HepG2 (cell line): ENCODE results near the gene MPG. TPM values are rescaled to one million over a fixed set of nuclear protein-coding genes. Genes with fewer than 3 reads are reported as not detected.

ENCODE experiments used
- CBX2 ChIP-seq, 2 experiments: fragments of 200-600 bp in 1 of 2; sonication (generic); formaldehyde crosslinking in 1 of 2; IDR thresholded peaks; 2 replicates each; pipeline versions ENCODE4 v1.7.0 to v1.8.1; 2018 to 2022; ENCODE audit warnings: low read depth in 2 of 2, low read length in 1 of 2, mild to moderate bottlenecking in 1 of 2, missing genetic modification reagents in 1 of 2
- FOXK1 ChIP-seq: sonication (generic); formaldehyde crosslinking; IDR thresholded peaks from 2 replicates; pipeline ENCODE4 v1.4.0; 2020; ENCODE audit warnings: low read depth, missing genetic modification reagents, borderline replicate concordance
- HIVEP1 ChIP-seq: sonication (generic); formaldehyde crosslinking; IDR thresholded peaks from 2 replicates; pipeline ENCODE4 v1.4.0; 2020; ENCODE audit warnings: mild to moderate bottlenecking, missing genetic modification reagents
- HNF4G ChIP-seq, 2 experiments: sonication (generic) in 1 of 2; formaldehyde crosslinking in 1 of 2; IDR thresholded peaks; 2 replicates each; pipeline versions ENCODE4 v1.4.0 to v1.6.1; 2011 to 2020; ENCODE audit warnings: borderline replicate concordance in 2 of 2, low read depth in 2 of 2, mild to moderate bottlenecking in 2 of 2, low read length in 1 of 2, missing genetic modification reagents in 1 of 2, moderate library complexity in 1 of 2
- NFIB ChIP-seq: sonication (generic); formaldehyde crosslinking; IDR thresholded peaks from 2 replicates; pipeline ENCODE4 v1.9.0; 2021; ENCODE audit warnings: missing genetic modification reagents, mild to moderate bottlenecking, borderline replicate concordance
- POLR2A ChIP-seq, 2 experiments: IDR thresholded peaks; 2 replicates each; pipeline ENCODE4 v1.6.1; 2011; ENCODE audit warnings: low read depth in 2 of 2, low read length in 2 of 2, mild to moderate bottlenecking in 1 of 2, moderate library complexity in 1 of 2; ENCODE audit not compliant: insufficient read depth in 1 of 2
- RFX3 ChIP-seq: IDR thresholded peaks from 2 replicates; pipeline ENCODE4 v1.6.1; 2016; ENCODE audit warnings: missing biosample characterization, missing genetic modification reagents
- ZBTB1 ChIP-seq: sonication (generic); formaldehyde crosslinking; IDR thresholded peaks from 2 replicates; pipeline ENCODE4 v1.4.0; 2020; ENCODE audit warnings: missing genetic modification reagents, borderline replicate concordance
- ZFP1 ChIP-seq: IDR thresholded peaks from 2 replicates; pipeline ENCODE4 v1.6.1; 2016
- ZFP62 ChIP-seq: sonication (generic); formaldehyde crosslinking; IDR thresholded peaks from 2 replicates; pipeline ENCODE4 v1.4.0; 2020; ENCODE audit warnings: missing genetic modification reagents
- ZNF431 ChIP-seq: sonication (generic); formaldehyde crosslinking; IDR thresholded peaks from 2 replicates; pipeline ENCODE4 v1.9.0; 2022; ENCODE audit warnings: missing genetic modification reagents, low read depth, mild to moderate bottlenecking, borderline replicate concordance
- ZNF432 ChIP-seq: sonication (generic); formaldehyde crosslinking; IDR thresholded peaks from 2 replicates; pipeline ENCODE4 v1.5.0; 2020; ENCODE audit warnings: missing genetic modification reagents, mild to moderate bottlenecking, borderline replicate concordance
- ZNF549 ChIP-seq: sonication (generic); formaldehyde crosslinking; IDR thresholded peaks from 2 replicates; pipeline ENCODE4 v1.5.0; 2020; ENCODE audit warnings: missing genetic modification reagents
- ZNF737 ChIP-seq: sonication (generic); formaldehyde crosslinking; IDR thresholded peaks from 2 replicates; pipeline ENCODE4 v1.5.0; 2020; ENCODE audit warnings: missing genetic modification reagents, mild to moderate bottlenecking, borderline replicate concordance
- ZNF788 ChIP-seq: sonication (generic); formaldehyde crosslinking; IDR thresholded peaks from 2 replicates; pipeline ENCODE4 v1.5.0; 2020; ENCODE audit warnings: mild to moderate bottlenecking, missing genetic modification reagents, borderline replicate concordance
- ZSCAN22 ChIP-seq: sonication (generic); formaldehyde crosslinking; IDR thresholded peaks from 2 replicates; pipeline ENCODE4 v1.4.0; 2020; ENCODE audit warnings: mild to moderate bottlenecking, missing genetic modification reagents
- polyA plus RNA-seq, 8 experiments: library from polyadenylated mRNA; depleted of rRNA in 3 of 8; stranded (reverse) in 7 of 8; unstranded in 1 of 8; fragments of >200 nt; fragmentation: Illumina TruSeq in 4 of 8; extraction: Trizol in 4 of 8; gene quantifications; 2 replicates each; pipeline versions ENCODE4 v1.2.1 to v1.2.3, GENCODE V29; 2011 to 2016; ENCODE audit warnings: low read depth in 4 of 8, missing spikeins in 1 of 8, mixed read lengths in 1 of 8; ENCODE audit not compliant: insufficient read depth in 1 of 8
- total RNA-seq, 5 experiments: library from RNA; depleted of rRNA; stranded (reverse); fragments of >200 nt; fragmentation: Illumina TruSeq; extraction: Trizol; gene quantifications; 2 replicates each; pipeline ENCODE4 v1.2.3, GENCODE V29; 2016; ENCODE audit warnings: low read depth in 1 of 5
- TF ChIP-seq, protein P1 (sequence below): sonication (generic); formaldehyde crosslinking; conservative IDR thresholded peaks from 2 replicates; pipeline ENCODE4 v1.8.0; 2022; ENCODE audit warnings: missing genetic modification reagents
- TF ChIP-seq, protein P2 (sequence below), 2 experiments: sonication (generic) in 1 of 2; formaldehyde crosslinking in 1 of 2; IDR thresholded peaks; 2 replicates each; pipeline versions ENCODE4 v1.5.1 to v1.6.1; 2011 to 2020; ENCODE audit warnings: borderline replicate concordance in 1 of 2, low read depth in 1 of 2, low read length in 1 of 2, mild to moderate bottlenecking in 1 of 2, missing genetic modification reagents in 1 of 2, moderate library complexity in 1 of 2
- TF ChIP-seq, protein P3 (sequence below): sonication (generic); formaldehyde crosslinking; IDR thresholded peaks from 2 replicates; pipeline ENCODE4 v1.9.0; 2021; ENCODE audit warnings: missing genetic modification reagents, mild to moderate bottlenecking, borderline replicate concordance
- TF ChIP-seq, protein P4 (sequence below): sonication (generic); formaldehyde crosslinking; IDR thresholded peaks from 2 replicates; pipeline ENCODE4 v1.5.1; 2020; ENCODE audit warnings: mild to moderate bottlenecking, missing genetic modification reagents, borderline replicate concordance

MPG gene
- total and polyA plus RNA-seq, 2 of the 13 experiments (the other 11 are each of a cell fraction or from before 2014, with no cell fraction given) = 59.1 to 62.5 TPM

DNA sequence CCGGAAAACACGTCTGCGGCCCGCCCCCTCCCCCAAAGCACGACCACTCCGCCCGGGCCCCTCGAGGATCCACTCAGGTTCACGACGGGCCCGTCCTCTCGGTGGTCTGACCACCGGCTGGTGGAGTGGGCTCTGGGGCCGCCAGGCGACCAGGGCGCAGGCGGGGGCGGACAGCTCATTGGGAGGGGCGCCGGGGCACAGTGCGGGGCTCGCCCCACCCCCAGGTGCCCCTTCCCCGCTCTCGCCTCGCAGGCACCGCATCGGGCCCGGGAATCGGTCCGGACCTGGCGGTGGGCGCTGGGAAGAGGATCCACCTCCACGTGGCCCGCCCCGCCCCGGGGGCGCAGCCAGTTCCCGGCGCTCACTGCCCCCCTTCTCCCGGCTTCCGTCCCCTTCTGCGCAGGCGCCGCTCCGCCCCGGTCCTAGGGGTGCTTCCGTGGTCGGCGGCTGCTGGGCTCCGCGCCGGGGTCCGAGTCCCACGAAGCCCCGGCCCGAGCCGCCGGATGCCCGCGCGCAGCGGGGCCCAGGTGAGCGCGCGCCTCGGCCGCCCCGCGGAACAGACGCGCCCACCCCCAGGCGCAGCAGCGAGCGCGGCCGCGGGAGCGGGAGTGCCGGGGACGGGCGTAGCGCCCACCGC lies at the start of gene MPG (continued):
- TF ChIP-seq ZFP62 (CRISPR knock-in tag) (no peak), FOXK1 (0 out of 2 replicates have a peak, but pooled peaks have one; percentile 13), CBX2 (IDR thresholded peaks at IDR 0.05; ENCODE audit: low read depth, low read length) (no peak), CBX2 (CRISPR knock-in tag; IDR thresholded peaks at IDR 0.05; ENCODE audit: low read depth) (no peak), ZNF788 (CRISPR knock-in tag) (no peak), ZSCAN22 (no peak), ZFP1 (no peak), ZBTB1 (no peak), ZNF737 (CRISPR knock-in tag) (no peak), NFIB (no peak), HIVEP1 (CRISPR knock-in tag) (no peak), RFX3 (CRISPR knock-in tag) (no peak), POLR2A (IDR thresholded peaks at IDR 0.05; ENCODE audit: insufficient read depth in 1 of 2, low read depth in 2 of 2, low read length in 2 of 2) (peak in 1 of 2 experiments; percentile 47; a peak in 2 of 4 replicates), ZNF431 (CRISPR knock-in tag) (no peak; the same call in 1 of the 2 replicates), HNF4G (IDR thresholded peaks at IDR 0.05; ENCODE audit: borderline replicate concordance, low read depth, low read length) (no peak), HNF4G (CRISPR knock-in tag; IDR thresholded peaks at IDR 0.05; ENCODE audit: borderline replicate concordance, low read depth) (no peak), ZNF432 (no peak), ZNF549 (CRISPR knock-in tag) (no peak)
- TF ChIP-seq, protein P1, sequence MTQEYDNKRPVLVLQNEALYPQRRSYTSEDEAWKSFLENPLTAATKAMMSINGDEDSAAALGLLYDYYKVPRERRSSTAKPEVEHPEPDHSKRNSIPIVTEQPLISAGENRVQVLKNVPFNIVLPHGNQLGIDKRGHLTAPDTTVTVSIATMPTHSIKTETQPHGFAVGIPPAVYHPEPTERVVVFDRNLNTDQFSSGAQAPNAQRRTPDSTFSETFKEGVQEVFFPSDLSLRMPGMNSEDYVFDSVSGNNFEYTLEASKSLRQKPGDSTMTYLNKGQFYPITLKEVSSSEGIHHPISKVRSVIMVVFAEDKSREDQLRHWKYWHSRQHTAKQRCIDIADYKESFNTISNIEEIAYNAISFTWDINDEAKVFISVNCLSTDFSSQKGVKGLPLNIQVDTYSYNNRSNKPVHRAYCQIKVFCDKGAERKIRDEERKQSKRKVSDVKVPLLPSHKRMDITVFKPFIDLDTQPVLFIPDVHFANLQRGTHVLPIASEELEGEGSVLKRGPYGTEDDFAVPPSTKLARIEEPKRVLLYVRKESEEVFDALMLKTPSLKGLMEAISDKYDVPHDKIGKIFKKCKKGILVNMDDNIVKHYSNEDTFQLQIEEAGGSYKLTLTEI (CRISPR knock-in tag) = no peak
- TF ChIP-seq, protein P2, sequence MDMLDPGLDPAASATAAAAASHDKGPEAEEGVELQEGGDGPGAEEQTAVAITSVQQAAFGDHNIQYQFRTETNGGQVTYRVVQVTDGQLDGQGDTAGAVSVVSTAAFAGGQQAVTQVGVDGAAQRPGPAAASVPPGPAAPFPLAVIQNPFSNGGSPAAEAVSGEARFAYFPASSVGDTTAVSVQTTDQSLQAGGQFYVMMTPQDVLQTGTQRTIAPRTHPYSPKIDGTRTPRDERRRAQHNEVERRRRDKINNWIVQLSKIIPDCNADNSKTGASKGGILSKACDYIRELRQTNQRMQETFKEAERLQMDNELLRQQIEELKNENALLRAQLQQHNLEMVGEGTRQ (IDR thresholded peaks at IDR 0.05; ENCODE audit: low read depth, low read length) = no peak
- TF ChIP-seq, protein P2 (CRISPR knock-in tag; IDR thresholded peaks at IDR 0.05; ENCODE audit: borderline replicate concordance) = no peak
- TF ChIP-seq, protein P3, sequence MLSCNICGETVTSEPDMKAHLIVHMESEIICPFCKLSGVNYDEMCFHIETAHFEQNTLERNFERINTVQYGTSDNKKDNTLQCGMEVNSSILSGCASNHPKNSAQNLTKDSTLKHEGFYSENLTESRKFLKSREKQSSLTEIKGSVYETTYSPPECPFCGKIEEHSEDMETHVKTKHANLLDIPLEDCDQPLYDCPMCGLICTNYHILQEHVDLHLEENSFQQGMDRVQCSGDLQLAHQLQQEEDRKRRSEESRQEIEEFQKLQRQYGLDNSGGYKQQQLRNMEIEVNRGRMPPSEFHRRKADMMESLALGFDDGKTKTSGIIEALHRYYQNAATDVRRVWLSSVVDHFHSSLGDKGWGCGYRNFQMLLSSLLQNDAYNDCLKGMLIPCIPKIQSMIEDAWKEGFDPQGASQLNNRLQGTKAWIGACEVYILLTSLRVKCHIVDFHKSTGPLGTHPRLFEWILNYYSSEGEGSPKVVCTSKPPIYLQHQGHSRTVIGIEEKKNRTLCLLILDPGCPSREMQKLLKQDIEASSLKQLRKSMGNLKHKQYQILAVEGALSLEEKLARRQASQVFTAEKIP = no peak
- TF ChIP-seq, protein P4, sequence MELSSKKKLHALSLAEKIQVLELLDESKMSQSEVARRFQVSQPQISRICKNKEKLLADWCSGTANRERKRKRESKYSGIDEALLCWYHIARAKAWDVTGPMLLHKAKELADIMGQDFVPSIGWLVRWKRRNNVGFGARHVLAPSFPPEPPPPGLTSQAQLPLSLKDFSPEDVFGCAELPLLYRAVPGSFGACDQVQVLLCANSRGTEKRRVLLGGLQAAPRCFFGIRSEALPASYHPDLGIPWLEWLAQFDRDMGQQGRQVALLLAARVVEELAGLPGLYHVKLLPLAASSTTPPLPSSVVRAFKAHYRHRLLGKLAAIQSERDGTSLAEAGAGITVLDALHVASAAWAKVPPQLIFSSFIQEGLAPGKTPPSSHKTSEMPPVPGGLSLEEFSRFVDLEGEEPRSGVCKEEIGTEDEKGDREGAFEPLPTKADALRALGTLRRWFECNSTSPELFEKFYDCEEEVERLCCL = no peak
